MCF 10A (cell line): ENCODE data around the gene NDUFAF7. TPM values are rescaled to one million over a fixed set of nuclear protein-coding genes. Genes with fewer than 3 reads are reported as not detected.
A peak's percentile ranks its signal among the peaks of the same experiment; 100 is the strongest.

Experiments
- BruUV-seq: library from RNA; stranded (reverse); fragments of 400-500 nt; replicated peaks from 2 replicates; lab custom pipeline; 2021; lab: Mats Ljungman, UMichigan
- CTCF ChIA-PET: fragments of 300-600 bp; sonication (Branson Sonifier 250); formaldehyde crosslinking; extraction: SDS; loops from one replicate; lab custom pipeline; 2021; ENCODE audit warnings: antibody characterized with exemption, inconsistent platforms; lab: Yijun Ruan, JAX
- POLR2A ChIA-PET: fragments of 300-600, 350-650 bp; sonication (Branson Sonifier 250); formaldehyde crosslinking; extraction: SDS; loops from one replicate; lab custom pipeline; 2020; ENCODE audit warnings: antibody characterized with exemption, inconsistent platforms; lab: Yijun Ruan, JAX
- DNase-seq: peaks from one replicate; pipeline ENCODE4 v3.0.0-alpha.2; 2018; ENCODE audit not compliant: unreplicated experiment
- H3K27ac Mint-ChIP-seq: one replicate; pipeline ENCODE4 v1.8.0; 2022; ENCODE audit warnings: mild to moderate bottlenecking, low read depth, mixed read lengths; ENCODE audit not compliant: unreplicated experiment
- H3K27me3 Mint-ChIP-seq: one replicate; pipeline ENCODE4 v1.8.0; 2022; ENCODE audit warnings: mixed read lengths; ENCODE audit not compliant: insufficient read depth, unreplicated experiment
- H3K36me3 Mint-ChIP-seq: one replicate; pipeline ENCODE4 v1.8.0; 2022; ENCODE audit warnings: mild to moderate bottlenecking, moderate library complexity, mixed read lengths; ENCODE audit not compliant: insufficient read depth, unreplicated experiment
- H3K4me1 Mint-ChIP-seq: one replicate; pipeline ENCODE4 v1.8.0; 2022; ENCODE audit warnings: mixed read lengths; ENCODE audit not compliant: insufficient read depth, unreplicated experiment
- H3K4me3 Mint-ChIP-seq: one replicate; pipeline ENCODE4 v1.8.0; 2022; ENCODE audit warnings: mild to moderate bottlenecking, moderate library complexity, mixed read lengths; ENCODE audit not compliant: unreplicated experiment
- H3K9me3 Mint-ChIP-seq: one replicate; pipeline ENCODE4 v1.8.0; 2022; ENCODE audit warnings: mixed read lengths; ENCODE audit not compliant: unreplicated experiment
- intact Hi-C: fragments of 100-400 bp; cut with micrococcal nuclease; formaldehyde crosslinking; loops from 2 replicates; pipeline ENCODE4 v1.14.1; 2022
- total RNA-seq: library from RNA; stranded (reverse); gene quantifications from 2 replicates; pipeline ENCODE4 v1.2.3, GENCODE V29; 2022
- TF ChIP-seq, protein P1 (sequence below): fragments of 200-600 bp; IDR thresholded peaks from one replicate; pipeline ENCODE4 v1.8.0; 2022; ENCODE audit warnings: antibody characterized with exemption, mild to moderate bottlenecking; ENCODE audit not compliant: unreplicated experiment

The NDUFAF7 gene
- total RNA-seq, 1 experiment from 2014 or later: 16.1 TPM

- intact Hi-C loops: no loop called here
- POLR2A ChIA-PET: no interaction called here
- BruUV-seq: no TSS peak
- H3K4me1 Mint-ChIP-seq: peaks cover 7% of the 10 kb centered on the region
- CTCF ChIA-PET: no interaction called here
- no peak for DNase-seq
- H3K36me3 Mint-ChIP-seq: peaks cover 58% of the 10 kb centered on the region
- TF ChIP-seq, protein P1, sequence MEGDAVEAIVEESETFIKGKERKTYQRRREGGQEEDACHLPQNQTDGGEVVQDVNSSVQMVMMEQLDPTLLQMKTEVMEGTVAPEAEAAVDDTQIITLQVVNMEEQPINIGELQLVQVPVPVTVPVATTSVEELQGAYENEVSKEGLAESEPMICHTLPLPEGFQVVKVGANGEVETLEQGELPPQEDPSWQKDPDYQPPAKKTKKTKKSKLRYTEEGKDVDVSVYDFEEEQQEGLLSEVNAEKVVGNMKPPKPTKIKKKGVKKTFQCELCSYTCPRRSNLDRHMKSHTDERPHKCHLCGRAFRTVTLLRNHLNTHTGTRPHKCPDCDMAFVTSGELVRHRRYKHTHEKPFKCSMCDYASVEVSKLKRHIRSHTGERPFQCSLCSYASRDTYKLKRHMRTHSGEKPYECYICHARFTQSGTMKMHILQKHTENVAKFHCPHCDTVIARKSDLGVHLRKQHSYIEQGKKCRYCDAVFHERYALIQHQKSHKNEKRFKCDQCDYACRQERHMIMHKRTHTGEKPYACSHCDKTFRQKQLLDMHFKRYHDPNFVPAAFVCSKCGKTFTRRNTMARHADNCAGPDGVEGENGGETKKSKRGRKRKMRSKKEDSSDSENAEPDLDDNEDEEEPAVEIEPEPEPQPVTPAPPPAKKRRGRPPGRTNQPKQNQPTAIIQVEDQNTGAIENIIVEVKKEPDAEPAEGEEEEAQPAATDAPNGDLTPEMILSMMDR: no peak
- H3K9me3 Mint-ChIP-seq: no peaks in the 10 kb centered on the region
- H3K27ac Mint-ChIP-seq: no peak overlapping the region
- H3K4me3 Mint-ChIP-seq: no peak overlapping the region
- no peaks in the 10 kb centered on the region for H3K27me3 Mint-ChIP-seq
These were observed 4.6 kb upstream of the NDUFAF7 start for GRCh38 chr2:37226863-37227262.

DNA sequence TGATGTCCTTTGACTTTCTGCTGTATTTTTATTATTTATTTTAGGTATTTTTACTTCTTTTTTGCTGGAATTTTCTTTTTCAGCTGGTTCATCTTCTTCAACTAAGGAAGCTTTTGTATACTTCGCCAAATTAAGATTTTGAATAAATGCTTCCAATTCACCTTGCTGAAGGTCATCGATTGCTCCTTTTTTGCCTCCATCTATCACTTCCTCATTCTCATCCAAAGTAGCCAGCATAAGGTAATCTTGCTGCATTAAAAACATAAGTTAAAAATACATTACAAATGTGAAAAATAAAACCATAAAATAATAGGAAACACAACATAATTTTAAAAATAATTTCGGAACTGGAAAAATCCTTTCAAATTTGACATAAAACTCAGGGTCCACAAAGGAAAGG, 2.7 kb upstream of the NDUFAF7 start:
- H3K4me1 Mint-ChIP-seq: peaks cover 7% of the 10 kb centered on the region
- TF ChIP-seq, protein P1: no peak
- H3K27me3 Mint-ChIP-seq: no peaks in the 10 kb centered on the region
- BruUV-seq: no TSS peak
- no peak overlapping the region for H3K27ac Mint-ChIP-seq
- H3K9me3 Mint-ChIP-seq: no peaks in the 10 kb centered on the region
- intact Hi-C loops: no loop called here
- ChIA-PET POLR2A (interaction anchor here (1.0 to 1.8 kb wide), 3 partner anchors 10 to 73 kb away, joined by 3 to 5 read pairs (median 4); no protein-coding TSS in a partner anchor), CTCF (no interaction called here)
- H3K4me3 Mint-ChIP-seq: no peak overlapping the region
- peaks cover 38% of the 10 kb centered on the region for H3K36me3 Mint-ChIP-seq
- DNase-seq: no peak

DNA sequence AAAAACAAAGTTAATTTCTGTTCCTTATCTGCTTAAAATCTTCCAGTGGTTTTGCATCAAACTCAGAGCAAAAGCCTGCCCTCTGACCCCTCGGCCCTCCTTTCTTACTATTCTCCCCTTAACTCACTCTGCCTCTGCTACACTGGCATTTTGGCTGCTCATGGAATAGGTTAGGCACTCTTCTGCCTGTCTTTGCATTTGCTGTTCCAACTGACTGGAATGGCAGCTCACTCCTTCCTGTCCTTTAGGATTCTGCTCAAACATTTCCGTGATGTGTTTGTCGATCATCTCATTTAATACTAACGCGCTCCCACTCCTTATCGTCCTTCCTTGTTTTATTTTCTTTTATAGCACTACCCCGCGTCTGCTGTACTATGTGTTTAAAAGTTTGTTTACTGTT, 877 bp upstream of the NDUFAF7 start:
- H3K36me3 Mint-ChIP-seq: peaks cover 46% of the 10 kb centered on the region
- no TSS peak for BruUV-seq
- CTCF ChIA-PET: interaction anchor here (0.7 kb wide), 1 partner anchor 187 kb away, joined by 4 read pairs; no protein-coding TSS in a partner anchor
- no peak overlapping the region for H3K4me3 Mint-ChIP-seq
- TF ChIP-seq, protein P1: no peak
- intact Hi-C loops: loop anchor here (2.0 kb wide), 1 partner anchor 62 kb away; no protein-coding TSS in a partner anchor
- POLR2A ChIA-PET: interaction anchor here (0.7 to 5.6 kb wide), 3 partner anchors 17 to 74 kb away, joined by 3 to 24 read pairs (median 10); partner anchors contain the start of gene EIF2AK2
- no peaks in the 10 kb centered on the region for H3K27me3 Mint-ChIP-seq
- H3K9me3 Mint-ChIP-seq: no peaks in the 10 kb centered on the region
- peaks cover 6% of the 10 kb centered on the region for H3K4me1 Mint-ChIP-seq
- H3K27ac Mint-ChIP-seq: no peak overlapping the region
- DNase-seq: peak; percentile 26

DNA sequence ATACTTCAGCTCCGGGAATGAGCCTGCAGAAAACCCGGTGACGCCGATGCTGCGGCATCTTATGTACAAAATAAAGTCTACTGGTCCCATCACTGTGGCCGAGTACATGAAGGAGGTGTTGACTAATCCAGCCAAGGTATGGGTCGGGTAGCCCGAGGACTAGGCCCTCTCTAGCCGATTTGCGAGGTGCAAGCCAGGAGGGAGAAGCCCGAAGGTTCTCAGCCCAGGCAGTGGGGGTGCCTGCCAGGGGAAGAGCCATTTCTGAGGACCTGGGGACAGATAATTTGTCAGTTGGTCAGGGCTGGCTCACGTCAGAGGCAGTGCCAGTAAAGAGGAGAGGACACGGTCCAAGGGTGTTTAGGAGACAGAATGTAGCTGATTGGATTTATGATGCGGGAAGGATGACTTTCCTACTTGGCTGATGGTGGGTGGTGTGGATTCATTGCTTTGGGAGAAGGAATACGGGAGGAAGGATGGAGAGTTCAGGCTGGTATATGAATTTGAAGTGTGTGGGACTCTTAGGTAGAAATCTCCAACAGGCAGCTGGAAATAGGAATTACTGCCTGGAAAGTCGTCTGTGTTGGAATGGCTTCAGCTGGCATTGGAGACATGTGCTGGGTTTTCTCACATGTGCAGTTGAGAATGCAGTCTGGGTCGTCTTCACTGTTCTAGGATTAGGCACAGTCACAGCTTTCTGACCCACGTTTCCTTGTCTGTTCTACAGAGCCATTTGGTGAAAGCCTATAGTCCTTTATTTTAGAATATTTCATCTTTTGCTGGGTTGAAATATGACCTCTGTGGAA, 874 bp downstream of the NDUFAF7 start:
- intact Hi-C loops: no loop called here
- Mint-ChIP-seq H3K36me3 (peaks cover 48% of the 10 kb centered on the region), H3K4me1 (peaks cover 6% of the 10 kb centered on the region)

More for the DNA sequence above, 874 bp downstream of the NDUFAF7 start:
- H3K27me3 Mint-ChIP-seq: no peaks in the 10 kb centered on the region
- H3K27ac Mint-ChIP-seq: no peak overlapping the region
- BruUV-seq: TSS peak; percentile 65
- H3K9me3 Mint-ChIP-seq: no peaks in the 10 kb centered on the region
- no peak overlapping the region for H3K4me3 Mint-ChIP-seq
- TF ChIP-seq, protein P1: no peak
- POLR2A ChIA-PET: interaction anchor here (0.5 to 5.6 kb wide), 31 partner anchors 9 to 1519 kb away, joined by 3 to 29 read pairs (median 5); partner anchors contain the start of genes CEBPZOS, EIF2AK2, GPATCH11 and HEATR5B
- CTCF ChIA-PET: interaction anchor here (0.7 to 1.3 kb wide), 3 partner anchors 10 to 183 kb away, joined by 3 to 4 read pairs (median 3); no protein-coding TSS in a partner anchor
- DNase-seq: peak; percentile 30
